Left ventricle myocardium superior (tissue), 1 donor: ENCODE measurements around the gene STX3. TPM values are rescaled to one million over a fixed set of nuclear protein-coding genes. Genes with fewer than 3 reads are reported as not detected.
"Not testable (repeated sequence)": the region's sequence is repeated elsewhere in the genome, so short reads cannot be mapped to it uniquely, and the experiment has no call there.

Source experiments
- ATAC-seq: fragments of 200-7000 bp; cut with Tn5 transposase; one replicate; pipeline ENCODE4 v1.9.1; 2020; ENCODE audit warnings: mild to moderate bottlenecking, moderate library complexity
- DNase-seq: peaks from one replicate; pipeline ENCODE4 v3.0.0-alpha.2; 2020
- intact Hi-C: fragments of 100-400 bp; cut with micrococcal nuclease; formaldehyde crosslinking; loops from one replicate; pipeline ENCODE4 v1.11.0; 2022
- total RNA-seq: library from RNA; stranded (reverse); fragmentation: NEBNext Ultra II Directional; extraction: Animal tissue kit (Norgen Biotek cat#: 25700); gene quantifications from one replicate; pipeline ENCODE4 v1.2.1, GENCODE V29; 2021
- donor health status: DM: no; HTN: yes; CAD: no; lungs with severe emphysema.

The STX3 gene
- total RNA-seq, 1 donor from 2014 or later = 8.0 TPM

DNA sequence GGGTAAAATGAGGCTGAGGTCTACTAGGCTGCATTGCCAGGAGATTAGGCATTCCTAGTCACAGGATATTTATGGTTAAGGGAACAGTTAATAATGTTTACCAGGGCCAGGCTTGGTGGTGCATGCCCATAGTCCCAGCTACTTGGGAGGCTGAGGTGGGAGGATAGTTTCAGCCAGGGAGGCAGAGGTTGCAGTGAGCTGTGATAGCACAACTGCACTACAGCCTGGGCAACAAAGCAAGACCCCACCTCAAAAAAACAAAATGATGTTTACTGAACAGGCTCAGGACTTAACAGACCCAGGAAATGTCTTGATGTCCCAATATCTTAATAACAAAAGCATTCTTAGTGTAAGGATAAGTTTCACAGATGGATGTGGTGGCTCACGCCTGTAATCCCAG lies 58.2 kb downstream of the STX3 start:
- ATAC-seq (no peak), DNase-seq (no peak)
- intact Hi-C loops = no loop called here

- ATAC-seq = no peak
- intact Hi-C loops = no loop called here
- DNase-seq = no peak
These were observed 58.8 kb downstream of the STX3 start for GRCh38 chr11:59814021-59814420.

- ATAC-seq = no peak
- DNase-seq = no peak
- intact Hi-C loops = no loop called here
These were observed 60.6 kb downstream of the STX3 start for GRCh38 chr11:59815754-59816153.

DNA sequence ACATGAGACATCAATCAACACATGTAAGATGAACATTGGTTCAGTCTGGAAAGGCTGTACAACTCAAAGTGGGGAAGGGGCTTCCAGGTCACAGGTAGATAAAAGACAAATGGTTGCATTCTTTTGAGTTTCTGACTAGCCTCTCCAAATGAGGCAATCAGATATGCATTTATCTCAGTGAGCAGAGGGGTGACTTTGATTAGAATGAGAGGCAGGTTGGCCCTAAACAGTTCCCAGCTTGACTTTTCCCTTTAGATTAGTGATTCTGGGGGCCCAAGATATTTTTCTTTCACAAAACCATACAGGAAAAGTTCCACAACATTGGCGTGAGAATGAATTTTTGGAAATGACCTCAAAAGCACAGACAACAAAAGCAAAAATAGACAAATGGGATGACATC lies 61.3 kb downstream of the STX3 start:
- intact Hi-C loops, ATAC-seq, DNase-seq: not testable (repeated sequence)

GRCh38 chr11:59818572-59818971 lies 63.4 kb downstream of the STX3 start:
- ATAC-seq (no peak), DNase-seq (no peak)
- intact Hi-C loops = no loop called here

GRCh38 chr11:59822989-59823566 lies 67.9 kb downstream of the STX3 start:
- DNase-seq = no peak
- peak; percentile 65 for ATAC-seq
- intact Hi-C loops = no loop called here

- ATAC-seq = no peak
- no peak for DNase-seq
- intact Hi-C loops = no loop called here
These were observed 74.2 kb downstream of the STX3 start for GRCh38 chr11:59829358-59829757.

DNA sequence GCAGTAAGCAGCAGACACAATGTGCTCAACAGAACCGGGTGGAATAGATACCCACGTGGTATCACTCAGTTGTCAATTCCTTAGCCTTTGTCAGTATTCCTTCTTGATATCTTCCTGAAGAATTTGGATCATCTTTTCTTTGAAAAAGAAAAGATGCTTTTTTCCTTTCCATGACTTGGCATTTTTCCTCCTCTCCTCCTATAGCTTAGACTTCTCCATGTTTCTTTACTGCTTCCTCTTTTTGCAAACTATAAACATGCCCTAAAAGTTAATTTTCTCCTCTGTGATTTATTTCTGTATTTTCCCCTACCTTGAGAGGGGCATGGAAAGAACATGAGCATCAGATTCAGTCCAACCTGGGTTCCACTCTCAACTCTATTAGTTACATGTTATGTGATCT lies 78.4 kb downstream of the STX3 start:
- intact Hi-C loops = no loop called here
- ATAC-seq (no peak), DNase-seq (no peak)

GRCh38 chr11:59839615-59840014 lies 84.4 kb downstream of the STX3 start:
- ATAC-seq (no peak), DNase-seq (no peak)
- intact Hi-C loops = no loop called here

DNA sequence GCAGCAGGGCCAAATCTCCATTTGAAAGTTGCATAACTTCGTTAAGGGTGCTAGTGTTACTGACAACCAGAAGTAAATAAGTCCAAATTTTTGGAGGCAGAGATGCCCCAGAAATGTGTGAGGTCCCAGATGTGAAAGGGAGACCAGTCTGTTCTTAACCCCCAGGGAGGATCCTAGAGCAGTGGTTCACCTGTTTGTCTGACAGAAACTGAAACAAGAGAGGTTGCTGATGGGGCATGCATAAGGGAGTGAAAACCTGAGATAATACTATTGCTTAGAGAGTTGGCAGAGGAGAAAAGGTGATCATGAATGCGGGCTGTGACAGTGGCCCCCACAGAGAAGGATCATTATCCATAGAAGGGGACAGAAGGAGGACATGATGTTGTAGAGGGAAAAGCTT lies 86.3 kb downstream of the STX3 start:
- no peak for DNase-seq
- intact Hi-C loops = no loop called here
- no peak for ATAC-seq

GRCh38 chr11:59842316-59842715 lies 87.1 kb downstream of the STX3 start:
- ATAC-seq = no peak
- no peak for DNase-seq
- intact Hi-C loops = no loop called here

- ATAC-seq (no peak), DNase-seq (no peak)
- intact Hi-C loops = no loop called here
These were observed 90.2 kb downstream of the STX3 start, which contains the start of gene CBLIF for GRCh38 chr11:59845399-59845798. CBLIF (minus strand) TSS chr11:59845499; CDS start chr11:59845453, 46 bp downstream.

- no peak for ATAC-seq
These were observed 91.4 kb downstream of the STX3 start for GRCh38 chr11:59846556-59846955.

GRCh38 chr11:59847626-59848025 lies 92.5 kb downstream of the STX3 start:
- intact Hi-C loops = no loop called here
- no peak for ATAC-seq
- no peak for DNase-seq

More at GRCh38 chr11:59846556-59846955, 91.4 kb downstream of the STX3 start:
- no peak for DNase-seq
- intact Hi-C loops = no loop called here

DNA sequence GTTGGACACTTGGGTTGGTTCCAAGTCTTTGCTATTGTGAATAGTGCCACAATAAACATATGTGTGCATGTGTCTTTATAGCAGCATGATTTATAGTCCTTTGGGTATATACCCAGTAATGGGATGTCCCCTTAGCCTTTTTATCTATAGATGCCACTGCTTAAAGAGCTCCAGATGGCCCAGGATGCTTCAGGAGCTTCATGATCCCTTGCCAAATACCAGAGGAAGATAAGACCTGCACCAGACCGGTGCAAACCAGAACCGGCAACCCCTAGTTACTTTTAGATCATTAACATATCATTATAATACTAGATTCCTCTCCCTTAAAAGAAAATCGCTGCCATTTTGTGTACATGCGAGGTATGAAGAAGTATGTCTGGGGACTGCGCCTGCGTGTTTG lies 93.3 kb downstream of the STX3 start:
- intact Hi-C loops, DNase-seq, ATAC-seq: not testable (repeated sequence)

- no peak for DNase-seq
- ATAC-seq = no peak
- intact Hi-C loops = no loop called here
These were observed 94.0 kb downstream of the STX3 start for GRCh38 chr11:59849129-59849528.

- DNase-seq, ATAC-seq, intact Hi-C loops: not testable (repeated sequence)
These were observed 94.4 kb downstream of the STX3 start for GRCh38 chr11:59849551-59849950.

DNA sequence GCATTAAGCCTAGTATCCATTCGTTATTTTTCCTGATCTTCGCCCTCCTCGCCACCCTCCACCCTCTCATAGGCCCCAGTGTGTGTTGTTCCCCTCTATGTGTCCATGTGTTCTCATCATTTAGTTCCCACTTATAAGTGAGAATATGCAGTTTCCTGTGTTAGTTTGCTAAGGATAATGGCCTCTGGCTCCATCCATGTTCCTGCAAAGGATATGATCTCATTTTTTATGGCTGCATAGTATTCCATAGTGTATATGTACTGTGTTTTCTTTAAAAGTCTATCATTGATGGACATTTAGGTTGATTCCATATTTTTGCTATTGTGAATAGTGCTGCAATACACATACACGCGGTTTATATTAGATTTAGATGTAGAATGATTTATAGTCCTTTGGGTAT lies 96.2 kb downstream of the STX3 start:
- intact Hi-C loops, ATAC-seq, DNase-seq: not testable (repeated sequence)

GRCh38 chr11:59854871-59855270 lies 99.7 kb downstream of the STX3 start:
- intact Hi-C loops = no loop called here
- no peak for DNase-seq
- ATAC-seq = no peak
